ENCODE results near the gene MAP2K5. TPM values are rescaled to one million over a fixed set of nuclear protein-coding genes. Genes with fewer than 3 reads are reported as not detected.

Gene MAP2K5
- total RNA-seq, 1 experiment from 2014 or later, result 13.6 TPM

- Mint-ChIP-seq H3K27me3 (ENCODE audit: low read depth) (no peaks in the 10 kb centered on the region), H3K4me3 (no peak overlapping the region), H3K4me1 (no peaks in the 10 kb centered on the region), H3K27ac (no peak overlapping the region), H3K36me3 (peaks cover 2% of the 10 kb centered on the region; the same call in 1 of the 2 replicates), H3K9me3 (no peaks in the 10 kb centered on the region)
- ChIA-PET CTCF (no interaction called here), POLR2A (no interaction called here)
- ATAC-seq (no peak), DNase-seq (ENCODE audit: low spot score) (no peak)
- TF ChIP-seq FOXP1 (CRISPR knock-in tag; IDR thresholded peaks at IDR 0.05; ENCODE audit: borderline replicate concordance) (no peak), MLX (CRISPR knock-in tag; IDR thresholded peaks at IDR 0.05) (no peak), ZNF416 (CRISPR knock-in tag; IDR thresholded peaks at IDR 0.05) (no peak), SMAD4 (CRISPR knock-in tag; IDR thresholded peaks at IDR 0.05) (no peak), E2F1 (CRISPR knock-in tag; IDR thresholded peaks at IDR 0.05) (no peak), ZNF219 (CRISPR knock-in tag; IDR thresholded peaks at IDR 0.05; ENCODE audit: borderline replicate concordance) (no peak), CBFB (CRISPR knock-in tag; IDR thresholded peaks at IDR 0.05; ENCODE audit: low read depth) (no peak), ZNF263 (CRISPR knock-in tag; IDR thresholded peaks at IDR 0.05; ENCODE audit: low read depth) (no peak), SMAD3 (CRISPR knock-in tag; IDR thresholded peaks at IDR 0.05; ENCODE audit: borderline replicate concordance) (no peak), JUN (CRISPR knock-in tag; IDR thresholded peaks at IDR 0.05) (no peak), ZNF423 (CRISPR knock-in tag; IDR thresholded peaks at IDR 0.05) (no peak), HMGA2 (CRISPR knock-in tag; IDR thresholded peaks at IDR 0.05) (no peak), NR3C1 (CRISPR knock-in tag; conservative IDR thresholded peaks at IDR 0.05; ENCODE audit: low read depth) (no peak), E2F5 (CRISPR knock-in tag; IDR thresholded peaks at IDR 0.05) (no peak), ATF2 (CRISPR knock-in tag; IDR thresholded peaks at IDR 0.05; ENCODE audit: borderline replicate concordance, low read depth) (no peak), HMGXB4 (CRISPR knock-in tag; IDR thresholded peaks at IDR 0.05) (no peak), GTF2I (CRISPR knock-in tag; conservative IDR thresholded peaks at IDR 0.05) (no peak)
Measured at GRCh38 chr15:67590191-67590590, 47.7 kb downstream of the MAP2K5 start.

GRCh38 chr15:67592245-67592644, 49.7 kb downstream of the MAP2K5 start:
- Mint-ChIP-seq H3K36me3 (peaks cover 2% of the 10 kb centered on the region; the same call in 1 of the 2 replicates), H3K4me3 (no peak overlapping the region), H3K9me3 (no peaks in the 10 kb centered on the region), H3K4me1 (no peaks in the 10 kb centered on the region), H3K27me3 (ENCODE audit: low read depth) (no peaks in the 10 kb centered on the region), H3K27ac (no peak overlapping the region)
- TF ChIP-seq RORB (CRISPR knock-in tag; IDR thresholded peaks at IDR 0.05), result no peak
- no peak for TF ChIP-seq SMAD4 (CRISPR knock-in tag; IDR thresholded peaks at IDR 0.05)
- no peak for TF ChIP-seq CREM (CRISPR knock-in tag; IDR thresholded peaks at IDR 0.05)
- no peak for TF ChIP-seq ZNF263 (CRISPR knock-in tag; IDR thresholded peaks at IDR 0.05; ENCODE audit: low read depth)
- no peak for TF ChIP-seq ETV6 (CRISPR knock-in tag; IDR thresholded peaks at IDR 0.05)
- no peak for TF ChIP-seq FOXP1 (CRISPR knock-in tag; IDR thresholded peaks at IDR 0.05; ENCODE audit: borderline replicate concordance)
- no peak for TF ChIP-seq TP53 (CRISPR knock-in tag; IDR thresholded peaks at IDR 0.05)
- TF ChIP-seq ZNF232 (CRISPR knock-in tag; IDR thresholded peaks at IDR 0.05), result no peak
- no peak for TF ChIP-seq ZNF425 (CRISPR knock-in tag; conservative IDR thresholded peaks at IDR 0.05)
- DNase-seq (ENCODE audit: low spot score), result no peak
- ChIA-PET POLR2A (no interaction called here), CTCF (no interaction called here)
- no peak for ATAC-seq

Data from WTC11 (cell line).